AG10803 (cell line): Measurements from ENCODE around the gene MZT1.
"Not testable (repeated sequence)": the region's sequence is repeated elsewhere in the genome, so short reads cannot be mapped to it uniquely, and the experiment has no call there.

Source experiments
- DNase-seq: peaks from one replicate; pipeline ENCODE4 v3.0.0; 2010; ENCODE audit warnings: low read depth
- H3K4me3 ChIP-seq: 2 replicates; pipeline ENCODE4 v1.5.1; 2011; ENCODE audit warnings: mild to moderate bottlenecking, low read length, control low read depth
- CTCF ChIP-seq: conservative IDR thresholded peaks from 2 replicates; pipeline ENCODE4 v1.5.1; 2011; ENCODE audit warnings: mild to moderate bottlenecking, low read length, control low read depth, inconsistent platforms

Gene MZT1

GRCh38 chr13:72751220-72751619 is 23.8 kb upstream of the MZT1 start:
- no peak for TF ChIP-seq CTCF
- H3K4me3 ChIP-seq: no peak overlapping the region
- no peak for DNase-seq

GRCh38 chr13:72745260-72745659 is 17.8 kb upstream of the MZT1 start:
- H3K4me3 ChIP-seq: no peak overlapping the region
- no peak for TF ChIP-seq CTCF
- DNase-seq: no peak

- TF ChIP-seq CTCF: no peak
- H3K4me3 ChIP-seq: no peak overlapping the region
- DNase-seq: no peak
Measured at GRCh38 chr13:72740015-72740414, 12.6 kb upstream of the MZT1 start.

GRCh38 chr13:72737033-72737432 is 9.6 kb upstream of the MZT1 start:
- TF ChIP-seq CTCF: no peak
- H3K4me3 ChIP-seq: no peak overlapping the region
- DNase-seq: no peak

- no peak for TF ChIP-seq CTCF
- no peak for DNase-seq
- peak overlapping the region; percentile 86 for H3K4me3 ChIP-seq
Measured at GRCh38 chr13:72728290-72728605, 819 bp upstream of the MZT1 start.

- peak overlapping the region; percentile 94 for H3K4me3 ChIP-seq
- DNase-seq: peak; percentile 12
- TF ChIP-seq CTCF: no peak
Measured at GRCh38 chr13:72726726-72727416, 558 bp downstream of the MZT1 start.

GRCh38 chr13:72726185-72726584 is 1.2 kb downstream of the MZT1 start:
- peak overlapping the region; percentile 94 for H3K4me3 ChIP-seq
- DNase-seq: not testable (repeated sequence)

- DNase-seq: no peak
- no peak for TF ChIP-seq CTCF
- H3K4me3 ChIP-seq: no peak overlapping the region
Measured at GRCh38 chr13:72716776-72717175, 10.7 kb downstream of the MZT1 start.
